Esophagus squamous epithelium (tissue), 4 donors: Measurements from ENCODE around the gene SLC12A4.

Experiments
- CTCF ChIP-seq, 6 experiments: fragments of 450-650 bp in 4 of 6; fragments of 200-600 bp in 2 of 6; sonication (generic) in 2 of 6; IDR thresholded peaks; one replicate each; pipeline ENCODE4 v1.5.1; 2016 to 2019; ENCODE audit warnings: antibody characterized with exemption in 6 of 6, mild to moderate bottlenecking in 4 of 6, moderate library complexity in 4 of 6
- POLR2A ChIP-seq, 4 donors: fragments of 450-650 bp; IDR thresholded peaks; one replicate each; pipeline ENCODE4 v1.6.1; 2017; ENCODE audit warnings: antibody characterized with exemption in 4 of 4, mild to moderate bottlenecking in 4 of 4, moderate library complexity in 3 of 4

- TF ChIP-seq POLR2A (IDR thresholded peaks at IDR 0.05) (no peak), CTCF (IDR thresholded peaks at IDR 0.05) (no peak)
These were observed 34.6 kb upstream of the SLC12A4 start for GRCh38 chr16:68003031-68003430.
